PC-3 (cell line): Measurements from ENCODE around the gene KRTAP10-11.

Source experiments
- CTCF ChIP-seq: fragments of 300-600 bp; sonication (generic); conservative IDR thresholded peaks from 2 replicates; pipeline ENCODE4 v1.5.1; 2017; ENCODE audit warnings: antibody characterized with exemption, low read depth, mild to moderate bottlenecking, low read length
- EZH2 ChIP-seq: fragments of 300-600 bp; sonication (generic); IDR thresholded peaks from one replicate; pipeline ENCODE4 v1.6.1; 2017; ENCODE audit warnings: antibody characterized with exemption, mild to moderate bottlenecking, low read length; ENCODE audit not compliant: unreplicated experiment

GRCh38 chr21:44666401-44667320 is 20.4 kb downstream of the KRTAP10-11 start, which contains the start of gene KRTAP12-2:
- no peak for TF ChIP-seq CTCF
- no peak for TF ChIP-seq EZH2
